H1 (cell line): ENCODE data around the gene TAS2R50. TPM values are rescaled to one million over a fixed set of nuclear protein-coding genes. Genes with fewer than 3 reads are reported as not detected.

Experiments used
- CTCF ChIA-PET: fragments of 300-600 bp; sonication (Branson Sonifier 250); formaldehyde crosslinking; loops from one replicate; lab custom pipeline; 2021; ENCODE audit not compliant: partially characterized antibody; lab: Charles Lee
- POLR2A ChIA-PET: fragments of 300-600 bp; sonication (Branson Sonifier 250); formaldehyde crosslinking; loops from one replicate; lab custom pipeline; 2021; ENCODE audit warnings: inconsistent platforms; ENCODE audit not compliant: partially characterized antibody; lab: Charles Lee
- DNase-seq, 2 experiments: peaks; one replicate each; pipeline versions ENCODE4 v3.0.0 to v3.0.0-alpha.2; 2010 to 2022; ENCODE audit warnings: low spot score in 2 of 2, low read depth in 1 of 2, mixed read lengths in 1 of 2
- FAIRE-seq: peaks from 2 replicates; lab custom pipeline; 2011; peaks lifted over from hg19 to GRCh38; lab: Jason Lieb, UNC
- H2AFZ ChIP-seq: 2 replicates; pipeline ENCODE4 v1.8.1; 2012; ENCODE audit warnings: low read length, inconsistent platforms
- H2AK5ac ChIP-seq: 2 replicates; pipeline ENCODE4 v1.6.1; 2013; ENCODE audit warnings: low read depth, low read length
- H2BK120ac ChIP-seq: replicated peaks from 2 replicates; pipeline ENCODE3; 2013; ENCODE audit warnings: low read depth, low read length, inconsistent platforms
- H2BK12ac ChIP-seq: 2 replicates; pipeline ENCODE4 v1.6.1; 2013; ENCODE audit warnings: low read depth, low read length
- H2BK15ac ChIP-seq: 2 replicates; pipeline ENCODE4 v1.6.1; 2013; ENCODE audit warnings: low read length
- H2BK20ac ChIP-seq: 2 replicates; pipeline ENCODE4 v1.6.1; 2013; ENCODE audit warnings: low read length
- H2BK5ac ChIP-seq: 2 replicates; pipeline ENCODE4 v1.6.1; 2013; ENCODE audit warnings: low read depth, low read length
- H3K14ac ChIP-seq: 2 replicates; pipeline ENCODE4 v1.6.1; 2013; ENCODE audit warnings: inconsistent platforms; ENCODE audit not compliant: insufficient read length
- H3K18ac ChIP-seq: 2 replicates; pipeline ENCODE4 v1.6.1; 2013; ENCODE audit warnings: low read length; ENCODE audit errors: extremely low read depth
- H3K23ac ChIP-seq: 2 replicates; pipeline ENCODE4 v1.6.1; 2013; ENCODE audit warnings: inconsistent platforms; ENCODE audit not compliant: insufficient read length
- H3K23me2 ChIP-seq: 2 replicates; pipeline ENCODE4 v1.6.1; 2013; ENCODE audit warnings: low read depth, low read length
- H3K27ac ChIP-seq: 2 replicates; pipeline ENCODE4 v1.6.1; 2011; ENCODE audit warnings: low read depth, low read length, inconsistent platforms
- H3K27me3 ChIP-seq, 4 experiments: replicated peaks in 1 of 4; 1 replicate in 1 of 4; 2 replicates in 3 of 4; pipeline versions ENCODE4 v1.6.1 to v1.8.1; 2011 to 2013; ENCODE audit warnings: low read length in 3 of 4, mild to moderate bottlenecking in 3 of 4, inconsistent platforms in 2 of 4, mixed read lengths in 2 of 4, moderate library complexity in 1 of 4; ENCODE audit not compliant: control insufficient read depth in 3 of 4, insufficient read depth in 3 of 4; ENCODE audit errors: extremely low read depth in 1 of 4
- H3K36me3 ChIP-seq, 4 experiments: 2 replicates each; pipeline versions ENCODE4 v1.6.1 to v1.8.1; 2011 to 2013; ENCODE audit warnings: mild to moderate bottlenecking in 4 of 4, low read length in 3 of 4, moderate library complexity in 2 of 4, control low read depth in 1 of 4, inconsistent platforms in 1 of 4; ENCODE audit not compliant: insufficient read depth in 4 of 4, control insufficient read depth in 2 of 4
- H3K4ac ChIP-seq: replicated peaks from 2 replicates; pipeline ENCODE3; 2013; ENCODE audit warnings: low read length, low read depth, mixed read lengths, inconsistent platforms; ENCODE audit not compliant: insufficient read length
- H3K4me1 ChIP-seq, 4 experiments: replicated peaks in 1 of 4; 1 replicate in 1 of 4; 2 replicates in 3 of 4; pipeline versions ENCODE4 v1.6.1 to v1.8.1; 2011 to 2013; ENCODE audit warnings: low read length in 3 of 4, inconsistent platforms in 2 of 4, mixed read lengths in 1 of 4; ENCODE audit not compliant: insufficient read depth in 4 of 4, control insufficient read depth in 3 of 4
- H3K4me2 ChIP-seq, 2 experiments: 2 replicates each; pipeline versions ENCODE4 v1.6.1 to v1.8.1; 2011 to 2013; ENCODE audit warnings: low read depth in 2 of 2, low read length in 2 of 2, control low read depth in 1 of 2, inconsistent platforms in 1 of 2, mild to moderate bottlenecking in 1 of 2; ENCODE audit not compliant: insufficient read depth in 1 of 2
- H3K4me3 ChIP-seq, 4 experiments: fragments of 200-600, 300-600 bp in 1 of 4; sonication (generic), shearing (Covaris generic), sonication (Bioruptor Twin) in 1 of 4; 2 replicates each; pipeline versions ENCODE4 v1.5.1 to v1.8.1; 2011 to 2016; ENCODE audit warnings: low read length in 4 of 4, low read depth in 3 of 4, control low read depth in 2 of 4, inconsistent platforms in 2 of 4, mild to moderate bottlenecking in 2 of 4, mixed read lengths in 1 of 4, moderate library complexity in 1 of 4; ENCODE audit not compliant: insufficient read depth in 2 of 4; ENCODE audit errors: extremely low read depth in 1 of 4
- H3K56ac ChIP-seq: replicated peaks from 2 replicates; pipeline ENCODE3; 2013; ENCODE audit warnings: low read depth, mild to moderate bottlenecking, mixed read lengths, low read length, inconsistent platforms; ENCODE audit not compliant: insufficient read length
- H3K79me1 ChIP-seq: 2 replicates; pipeline ENCODE4 v1.6.1; 2013; ENCODE audit warnings: low read depth, low read length, control low read depth
- H3K79me2 ChIP-seq, 2 experiments: 2 replicates each; pipeline versions ENCODE4 v1.6.1 to v1.8.1; 2012 to 2013; ENCODE audit warnings: low read length in 2 of 2, mild to moderate bottlenecking in 2 of 2, inconsistent platforms in 1 of 2; ENCODE audit not compliant: insufficient read depth in 2 of 2, control insufficient read depth in 1 of 2
- H3K9ac ChIP-seq, 4 experiments: replicated peaks in 1 of 4; 1 replicate in 1 of 4; 2 replicates in 3 of 4; pipeline versions ENCODE4 v1.6.1 to v1.8.1; 2011 to 2013; ENCODE audit warnings: low read depth in 3 of 4, low read length in 3 of 4, control low read depth in 2 of 4, mild to moderate bottlenecking in 2 of 4, moderate library complexity in 2 of 4, inconsistent platforms in 1 of 4; ENCODE audit errors: extremely low read depth in 1 of 4
- H3K9me3 ChIP-seq, 2 experiments: 2 replicates each; pipeline versions ENCODE4 v1.6.1 to v1.8.1; 2012 to 2013; ENCODE audit warnings: mild to moderate bottlenecking in 2 of 2, moderate library complexity in 2 of 2, control low read depth in 1 of 2, inconsistent platforms in 1 of 2, low read depth in 1 of 2, low read length in 1 of 2, mixed read lengths in 1 of 2; ENCODE audit not compliant: insufficient read depth in 2 of 2
- H4K20me1 ChIP-seq, 2 experiments: replicated peaks in 1 of 2; 2 replicates each; pipeline versions ENCODE3 to v1.8.1; 2011 to 2013; ENCODE audit warnings: inconsistent platforms in 2 of 2, low read length in 2 of 2, mild to moderate bottlenecking in 1 of 2; ENCODE audit not compliant: insufficient read depth in 2 of 2, control insufficient read depth in 1 of 2
- H4K5ac ChIP-seq: 2 replicates; pipeline ENCODE4 v1.6.1; 2013; ENCODE audit warnings: low read length, low read depth, mixed read lengths, inconsistent platforms; ENCODE audit not compliant: insufficient read length
- H4K8ac ChIP-seq: 2 replicates; pipeline ENCODE4 v1.8.0; 2013; ENCODE audit warnings: mild to moderate bottlenecking, moderate library complexity, low read length, inconsistent platforms; ENCODE audit not compliant: insufficient read depth; ENCODE audit errors: extremely low read depth
- H4K91ac ChIP-seq: replicated peaks from 2 replicates; pipeline ENCODE3; 2013; ENCODE audit warnings: low read length, mixed read lengths, inconsistent platforms; ENCODE audit not compliant: insufficient read length
- CEBPB ChIP-seq: IDR thresholded peaks from 2 replicates; pipeline ENCODE4 v1.6.1; 2012; ENCODE audit warnings: low read depth, low read length
- SIN3A ChIP-seq, 2 experiments: IDR thresholded peaks in 1 of 2; conservative IDR thresholded peaks in 1 of 2; 2 replicates each; pipeline ENCODE4 v1.6.1; 2011 to 2012; ENCODE audit warnings: low read length in 2 of 2, improper control_type of control experiment in 1 of 2, low read depth in 1 of 2, mild to moderate bottlenecking in 1 of 2
- WGBS, 2 experiments: shearing (Covaris generic) in 1 of 2; methylation state at CpG; one replicate each; pipeline versions ENCODE4 v1.1.6 to v1.1.7; 2013 to 2015; ENCODE audit warnings: low lambda C conversion rate in 2 of 2, mixed read lengths in 2 of 2, inconsistent platforms in 1 of 2, low coverage in 1 of 2, missing lambda C conversion rate in 1 of 2; ENCODE audit not compliant: insufficient replicate concordance in 2 of 2, insufficient coverage in 1 of 2, insufficient read length in 1 of 2; ENCODE audit errors: extremely low coverage in 1 of 2, missing lambda C conversion rate in 1 of 2; 5-methylcytosine and 5-hydroxymethylcytosine counted together
- polyA plus RNA-seq, 7 experiments: library from polyadenylated mRNA; depleted of rRNA in 3 of 7; stranded (reverse) in 5 of 7; unstranded in 2 of 7; fragments of >200 nt in 5 of 7; fragments of 200-250 nt in 2 of 7; gene quantifications; 1 replicate in 5 of 7; 2 replicates in 1 of 7; 4 replicates in 1 of 7; pipeline versions ENCODE4 v1.2.1 to v1.2.3, GENCODE V29; 2011 to 2013; ENCODE audit warnings: missing spikeins in 2 of 7, mixed read lengths in 2 of 7
- total RNA-seq: library from RNA; stranded (reverse); fragmentation: NEBNext Ultra II Directional; extraction: Animal tissue kit (Norgen Biotek cat#: 25700); gene quantifications from 2 replicates; pipeline ENCODE4 v1.2.1, GENCODE V29; 2021

Gene TAS2R50
- total and polyA plus RNA-seq, 2 of the 8 experiments (the other 6 are each of a cell fraction or from before 2014, with no cell fraction given) = 0.11 to 0.50 TPM

DNA sequence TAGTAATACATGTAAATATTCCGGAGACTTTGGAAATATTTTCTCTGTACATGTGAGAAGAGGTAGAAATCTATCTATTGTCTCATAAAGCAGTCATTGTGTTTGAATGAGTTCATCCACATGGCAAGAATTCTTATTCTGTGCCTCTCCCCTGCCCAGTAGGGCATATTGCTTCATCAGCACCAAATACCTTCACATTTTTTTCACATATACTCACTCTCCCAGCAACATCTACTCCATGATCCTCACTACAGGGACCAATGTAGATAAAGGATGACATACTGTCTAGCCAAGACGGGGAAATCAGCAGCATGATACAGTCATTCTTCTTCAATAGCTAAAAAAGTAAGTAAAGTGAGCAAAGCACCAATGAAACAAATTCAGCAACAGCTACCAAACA is 46.3 kb downstream of the TAS2R50 start:
- H2BK5ac ChIP-seq = no peak overlapping the region
- no peak overlapping the region for H3K56ac ChIP-seq
- H3K9ac ChIP-seq = no peak overlapping the region
- FAIRE-seq (no peak), DNase-seq (no peak)
- no peaks in the 10 kb centered on the region; the same call in 1 of the 2 replicates for H3K79me1 ChIP-seq
- no peak overlapping the region for H2AFZ ChIP-seq
- no peak overlapping the region for H3K14ac ChIP-seq
- TF ChIP-seq SIN3A (conservative IDR thresholded peaks at IDR 0.05 in 1 of 2, IDR thresholded peaks at IDR 0.05 in 1 of 2; ENCODE audit: low read depth in 1 of 2, low read length in 2 of 2) (no peak), CEBPB (peak; percentile 35; the same call in 1 of the 2 replicates)
- TF ChIP-seq, all 59 proteins: peak for 1
- no peak overlapping the region for H3K4me3 ChIP-seq
- H3K27ac ChIP-seq = no peak overlapping the region
- no peaks in the 10 kb centered on the region for H3K27me3 ChIP-seq
- H4K5ac ChIP-seq = no peak overlapping the region
- H2BK20ac ChIP-seq = no peak overlapping the region
- H3K79me2 ChIP-seq = no peaks in the 10 kb centered on the region
- 96% methylated on average over 2 of the region's 2 CpGs; no CpG with 5 or more reads in 1 of the 2 experiments for WGBS, 2 experiments
- CTCF ChIA-PET = no interaction called here
- no peak overlapping the region for H2BK12ac ChIP-seq
- no peak overlapping the region for H2AK5ac ChIP-seq
- no peak overlapping the region for H3K4ac ChIP-seq
- peaks cover 0 to 5% (median 1%) of the 10 kb centered on the region in 4 experiments; a peak in 4 of 7 replicates for H3K4me1 ChIP-seq
- H2BK120ac ChIP-seq = no peak overlapping the region
- POLR2A ChIA-PET = interaction anchor here (1.1 kb wide), 1 partner anchor 231 kb away, joined by 3 read pairs; no protein-coding TSS in a partner anchor
- peaks cover 0 to 2% of the 10 kb centered on the region in 2 experiments for H4K20me1 ChIP-seq
- H3K23ac ChIP-seq = no peak overlapping the region
- no peaks in the 10 kb centered on the region for H3K23me2 ChIP-seq
- H3K18ac ChIP-seq = no peak overlapping the region
- no peak overlapping the region for H4K8ac ChIP-seq
- peaks cover 0 to 7% of the 10 kb centered on the region in 2 experiments; a peak in 2 of 4 replicates for H3K9me3 ChIP-seq
- no peak overlapping the region for H2BK15ac ChIP-seq
- H4K91ac ChIP-seq = no peak overlapping the region
- H3K4me2 ChIP-seq = no peak overlapping the region
- H3K36me3 ChIP-seq = no peaks in the 10 kb centered on the region; a peak in 1 of 8 replicates
